GM21515 (cell line): Measurements from ENCODE around the gene ANKH.

ENCODE experiments used
- ATAC-seq: cut with Tn5 transposase; IDR thresholded peaks from one replicate; pipeline ENCODE4 v1.9.1; 2021; ENCODE audit not compliant: unreplicated experiment

The ANKH gene

DNA sequence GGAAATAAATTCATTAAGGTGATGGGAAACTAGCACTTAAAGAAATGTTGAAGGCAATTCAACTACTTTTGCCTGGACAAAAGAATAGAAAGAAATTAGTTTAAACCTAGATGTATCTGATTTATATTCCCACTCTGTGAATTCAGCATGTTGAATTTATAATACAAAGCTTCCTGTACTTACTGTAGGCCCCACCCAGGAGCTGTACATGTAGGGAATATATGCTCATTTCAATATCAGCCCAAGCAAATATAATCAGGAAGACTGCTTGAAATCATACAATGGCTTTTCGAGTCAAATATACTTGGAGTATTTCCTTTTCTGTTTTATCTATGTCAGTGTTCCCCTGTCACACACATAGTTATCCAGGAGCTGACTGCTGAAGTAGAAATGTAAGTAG is 105.0 kb downstream of the ANKH start:
- no peak for ATAC-seq

DNA sequence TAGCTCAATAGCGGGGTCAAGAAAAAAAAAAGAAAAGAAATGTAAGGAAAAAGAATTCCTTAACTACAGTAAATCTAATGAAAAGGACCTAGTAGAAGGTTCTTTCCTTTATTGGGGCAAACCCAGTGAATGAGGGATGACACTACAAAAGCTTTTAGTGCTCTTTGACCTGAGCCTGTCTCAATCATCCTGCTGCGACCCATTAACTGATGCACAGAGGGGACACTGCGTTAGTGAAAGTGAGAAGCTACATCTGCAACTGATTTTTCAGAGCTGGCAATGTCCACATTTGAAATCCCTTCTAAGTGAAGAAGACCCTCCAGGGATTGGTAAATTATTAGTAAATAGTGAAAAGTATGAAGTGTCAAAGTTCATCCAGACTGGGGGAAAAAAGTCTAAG is 106.0 kb downstream of the ANKH start:
- no peak for ATAC-seq

DNA sequence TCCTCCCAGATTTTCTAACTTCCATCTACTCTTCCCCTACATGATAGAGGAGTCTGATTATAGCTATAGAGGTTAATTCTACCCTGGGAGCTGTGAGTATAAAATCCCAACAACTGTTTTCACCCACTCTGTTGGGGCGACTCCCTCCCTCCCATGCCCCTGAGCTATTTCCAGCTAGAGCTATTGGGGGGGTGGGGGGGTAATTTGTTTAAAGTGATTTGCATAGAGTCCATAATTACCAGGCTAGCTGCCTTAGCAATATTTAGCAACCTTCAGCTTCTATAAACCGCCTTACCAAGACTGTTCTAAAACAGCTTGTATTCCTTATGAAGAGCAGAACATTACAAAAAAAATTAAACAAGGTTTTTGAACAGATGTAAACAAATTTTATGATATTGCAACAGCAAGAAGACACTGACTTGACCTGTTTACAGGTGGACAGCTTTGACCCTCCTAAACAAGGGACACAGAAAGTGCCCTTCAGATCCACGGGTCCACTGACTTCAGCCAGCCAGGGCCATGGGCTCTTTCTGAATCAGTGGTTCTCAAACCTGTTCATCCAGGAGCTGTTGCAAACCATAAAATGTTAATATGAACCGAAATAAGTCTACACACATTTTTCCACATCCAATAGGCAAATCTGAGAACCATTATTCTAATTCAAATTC is 108.9 kb downstream of the ANKH start:
- ATAC-seq: no peak

DNA sequence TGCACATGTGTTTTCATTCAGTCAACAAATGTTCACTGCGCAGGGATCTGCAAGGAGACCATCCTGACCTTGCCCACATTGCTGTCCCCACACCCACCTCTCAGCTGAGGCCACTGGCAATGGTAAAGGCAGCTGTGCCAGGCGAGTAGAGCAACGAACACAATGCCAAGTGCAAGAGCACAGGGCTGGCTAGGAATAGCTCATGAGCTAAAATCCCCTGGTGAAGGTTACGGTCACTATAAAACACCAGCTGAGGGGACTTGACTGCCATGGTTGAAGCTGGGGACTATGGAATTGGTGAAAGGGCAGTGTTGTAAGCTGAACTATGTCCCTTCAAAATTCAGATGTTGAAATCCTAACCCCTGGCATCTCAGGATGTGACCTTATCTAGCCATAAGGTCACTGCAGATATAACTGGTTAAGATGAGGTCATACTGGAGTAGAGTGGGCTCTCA is 111.0 kb downstream of the ANKH start:
- ATAC-seq: no peak

DNA sequence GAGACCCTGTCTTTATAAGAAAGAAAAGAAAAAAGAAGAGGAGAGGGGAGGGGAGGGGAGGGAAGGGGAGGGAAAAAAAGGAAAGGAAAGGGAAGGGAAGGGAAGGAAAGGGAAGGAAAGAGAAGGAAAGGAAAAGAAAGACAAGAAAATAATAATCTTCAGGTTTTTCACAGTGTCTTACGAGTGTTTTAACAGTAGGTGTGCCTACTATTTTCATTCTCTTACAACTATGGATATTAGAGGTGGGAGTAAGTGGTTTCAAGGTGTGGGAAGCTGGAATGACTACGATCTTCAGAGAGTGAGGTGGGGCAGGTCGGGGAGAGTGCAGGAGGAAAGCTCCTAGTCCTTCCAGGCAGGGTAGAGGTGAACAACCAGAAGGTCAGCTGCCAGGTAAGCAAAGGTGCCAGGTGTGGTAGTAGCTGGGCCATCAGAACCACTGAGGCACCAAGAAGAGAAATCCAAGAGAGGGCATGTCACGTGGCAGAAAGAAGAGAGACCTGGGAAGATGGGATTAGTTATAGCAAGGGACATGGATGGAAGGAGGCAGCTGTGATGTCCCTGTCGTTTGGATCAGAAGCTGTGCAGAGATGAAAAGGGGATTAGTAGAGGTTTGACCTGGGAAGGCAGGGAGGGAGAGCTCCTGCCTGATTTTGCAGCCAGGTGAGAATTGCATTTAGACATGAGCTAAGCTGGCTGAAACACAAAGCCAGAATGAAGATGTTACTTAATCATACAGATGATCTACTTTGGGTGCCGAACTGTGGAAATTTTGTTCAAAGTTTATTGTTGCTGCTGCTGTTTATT is 111.6 kb downstream of the ANKH start:
- no peak for ATAC-seq

DNA sequence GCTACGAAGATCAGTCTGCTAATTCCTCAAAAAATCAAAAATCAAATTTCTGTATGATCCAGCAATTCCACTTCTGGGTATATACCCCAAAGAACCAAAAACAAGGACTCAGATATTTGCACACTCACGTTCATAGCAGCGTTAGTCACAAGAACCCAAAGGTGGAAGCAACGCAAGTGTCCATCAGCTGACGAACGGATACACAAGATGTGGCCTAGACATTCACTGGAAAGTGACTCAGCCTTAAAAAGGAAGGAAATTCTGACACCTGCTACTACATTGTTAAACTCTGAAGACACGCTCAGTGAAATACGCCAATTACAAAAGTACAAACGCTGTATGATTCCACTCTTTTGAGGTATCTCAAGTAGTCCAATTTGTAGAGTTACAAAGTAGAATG is 113.7 kb downstream of the ANKH start:
- ATAC-seq: no peak

DNA sequence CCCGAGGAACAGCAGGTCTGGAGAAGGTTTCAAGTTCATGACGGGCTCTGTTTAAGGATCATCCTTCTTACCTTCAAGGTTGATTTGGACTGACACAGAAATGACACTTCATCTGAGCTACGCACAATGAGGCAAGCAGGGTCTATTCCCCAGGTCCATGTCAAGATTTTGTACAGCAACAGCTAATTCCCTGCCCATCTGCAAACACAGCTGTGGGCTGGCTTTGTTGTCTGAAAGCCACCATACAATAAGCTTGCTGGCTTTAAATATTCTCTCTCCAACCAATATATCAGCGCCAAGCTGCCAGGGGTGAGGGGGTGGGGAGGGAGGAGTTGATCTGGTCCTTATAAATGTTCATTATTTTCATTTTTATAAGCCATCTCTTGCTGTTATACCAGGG is 115.1 kb downstream of the ANKH start:
- ATAC-seq: no peak

DNA sequence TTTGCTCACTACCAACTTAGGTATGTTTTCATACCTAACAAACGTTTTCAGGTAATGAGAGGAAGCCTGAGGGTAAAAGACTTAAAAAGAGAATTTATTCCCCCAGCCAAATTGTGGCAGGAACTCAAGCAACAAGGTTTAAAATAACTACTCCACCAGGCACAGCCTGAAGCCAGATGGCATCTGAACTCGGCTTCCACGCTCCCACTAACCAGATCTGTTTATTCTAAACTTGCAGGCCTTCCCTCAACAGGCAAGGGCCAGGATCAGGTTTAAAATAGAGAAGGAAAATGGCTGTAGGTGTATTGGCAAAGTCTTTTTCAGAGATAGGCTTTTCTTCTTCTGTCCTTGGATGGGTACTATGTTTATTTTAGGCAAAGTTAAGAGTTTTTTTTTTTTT is 117.6 kb downstream of the ANKH start:
- ATAC-seq: no peak

DNA sequence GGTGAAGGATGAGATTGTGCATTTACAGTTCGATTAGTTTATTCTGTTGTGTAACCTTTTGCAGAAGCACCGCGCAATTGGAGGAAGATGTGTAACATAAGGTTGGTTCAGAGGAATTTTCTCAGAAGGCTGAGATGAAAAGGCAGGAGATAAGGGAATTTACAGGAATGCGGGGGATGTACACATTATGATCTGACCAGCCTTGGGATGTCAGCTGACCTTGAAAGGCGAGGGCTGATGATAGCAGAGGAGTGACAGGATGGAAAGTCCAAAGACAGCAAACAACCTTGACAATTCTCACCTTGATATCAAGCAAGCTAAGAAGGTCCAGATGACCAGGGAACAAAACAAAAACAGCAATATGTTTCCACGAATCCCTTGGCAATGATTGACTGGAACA is 118.3 kb downstream of the ANKH start:
- no peak for ATAC-seq

DNA sequence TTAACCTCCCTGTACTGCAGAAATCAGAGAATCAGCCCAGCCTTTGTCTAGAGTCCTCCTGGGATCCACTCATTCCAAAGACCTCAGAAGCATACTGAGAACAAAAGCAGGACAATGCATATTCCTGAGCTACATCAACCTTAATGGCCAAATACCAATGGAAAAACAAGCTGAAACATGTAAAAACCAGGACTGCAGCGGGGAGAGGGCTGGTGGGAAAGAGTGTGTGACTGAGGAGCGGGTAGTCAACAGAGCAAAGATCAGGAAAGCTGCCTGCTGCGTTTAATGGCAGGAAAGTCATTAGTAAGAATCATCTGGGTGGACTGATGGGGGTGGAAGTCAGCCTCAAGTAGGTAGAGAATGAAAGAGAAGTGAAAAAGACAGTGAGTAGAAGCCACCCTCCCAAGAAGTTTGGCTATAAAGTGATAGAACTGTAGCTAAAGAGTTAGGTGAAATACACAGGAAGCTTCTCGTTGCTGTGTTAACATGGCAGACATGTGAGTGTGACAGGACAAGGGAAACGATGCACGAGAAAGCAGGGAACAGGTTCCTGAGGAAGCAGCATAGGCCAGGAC is 119.0 kb downstream of the ANKH start:
- no peak for ATAC-seq

DNA sequence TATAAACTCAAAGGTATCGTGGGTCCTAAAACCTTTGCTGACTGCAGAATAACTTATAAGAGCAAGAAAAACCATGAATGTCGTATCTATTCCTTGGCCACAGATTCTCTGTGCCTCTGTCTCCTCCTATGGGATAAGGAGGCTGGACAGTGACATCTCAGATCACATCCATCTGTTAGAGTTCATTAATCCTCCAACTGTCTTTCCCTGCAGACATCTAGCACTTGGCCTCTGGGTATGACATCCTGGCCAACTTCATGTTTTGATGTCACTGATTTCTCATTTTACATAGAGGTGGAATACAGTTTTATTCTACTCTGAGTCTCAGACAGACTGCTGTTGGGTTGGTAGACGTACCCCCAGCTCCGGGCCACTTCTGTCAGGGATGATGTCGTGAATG is 120.9 kb downstream of the ANKH start:
- ATAC-seq: no peak

DNA sequence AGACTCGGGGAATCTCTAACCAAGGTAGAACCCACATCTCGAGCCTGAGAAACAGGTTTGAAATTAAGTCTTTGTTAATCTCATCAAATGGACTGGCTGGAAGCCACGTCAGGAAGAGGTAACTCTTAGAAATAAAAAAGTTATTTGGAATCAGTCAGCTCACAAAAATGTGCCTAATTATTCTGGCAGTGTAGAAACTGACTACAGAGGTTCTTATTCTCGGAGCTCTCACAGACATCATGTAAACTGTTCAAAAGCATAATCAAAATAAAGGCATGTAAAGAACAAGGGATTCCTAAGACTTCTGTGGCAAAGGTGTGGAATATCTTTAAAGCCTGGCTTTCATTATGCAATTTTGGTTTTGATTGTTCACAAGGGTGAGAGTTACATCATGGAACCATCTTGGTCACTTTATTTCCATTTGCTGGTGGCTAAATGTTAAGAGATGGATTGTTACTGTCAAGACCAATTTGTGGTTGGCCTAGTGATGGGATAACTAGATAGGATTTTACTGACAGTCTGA is 121.9 kb downstream of the ANKH start:
- ATAC-seq: no peak

DNA sequence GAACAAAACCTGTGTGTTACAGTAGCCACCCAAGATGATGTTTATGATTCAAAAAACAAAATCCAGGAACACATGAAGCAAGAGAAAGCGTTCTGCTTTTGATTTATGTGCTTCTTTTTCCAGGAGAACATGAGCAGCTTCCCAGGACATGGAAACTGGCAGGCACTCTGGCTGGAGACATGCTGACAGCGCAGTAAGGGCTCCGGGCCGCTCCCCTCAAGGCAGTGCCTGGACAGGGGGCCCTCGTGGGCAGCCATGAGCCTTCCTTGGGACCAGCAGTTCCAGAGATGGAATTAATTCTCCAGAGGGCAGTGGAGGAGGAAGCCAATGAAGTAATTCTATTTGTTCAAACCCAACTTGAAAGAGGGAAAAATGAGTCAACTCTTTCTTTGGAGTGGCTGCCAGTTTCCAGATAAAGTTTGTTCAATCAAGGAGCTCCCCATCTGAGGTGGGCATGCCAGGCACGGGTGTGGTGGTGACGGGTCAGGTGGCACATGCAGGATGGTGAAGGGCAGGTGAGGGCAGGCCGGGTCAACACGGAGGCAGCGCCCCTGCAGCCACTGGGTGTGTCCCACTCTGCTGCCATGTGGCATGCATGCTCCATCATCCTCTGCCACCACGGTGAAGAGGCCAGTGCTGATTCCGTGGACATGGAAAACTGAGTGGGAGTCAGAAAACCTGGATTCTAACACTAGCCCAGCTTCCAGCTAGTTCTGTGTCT is 123.2 kb downstream of the ANKH start:
- no peak for ATAC-seq

DNA sequence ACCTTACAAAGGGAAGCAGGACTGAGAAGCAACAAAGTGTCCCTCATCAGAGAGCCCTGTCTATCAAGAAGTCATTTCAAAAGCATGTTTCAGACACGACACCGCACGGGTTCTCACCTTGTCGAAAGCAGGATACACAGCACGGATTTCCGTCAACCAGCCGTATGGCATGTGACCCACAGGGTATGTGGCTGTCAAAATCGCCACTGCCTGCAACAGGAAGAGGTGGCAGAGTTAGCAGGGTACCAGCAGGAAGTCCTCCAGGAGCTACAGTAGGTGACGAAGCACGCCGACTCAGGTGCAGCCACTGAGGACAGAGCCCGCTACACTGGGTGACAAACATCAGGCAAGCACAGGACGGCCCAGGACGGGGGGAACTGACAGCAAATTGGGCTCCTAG is 125.8 kb downstream of the ANKH start:
- ATAC-seq: no peak

DNA sequence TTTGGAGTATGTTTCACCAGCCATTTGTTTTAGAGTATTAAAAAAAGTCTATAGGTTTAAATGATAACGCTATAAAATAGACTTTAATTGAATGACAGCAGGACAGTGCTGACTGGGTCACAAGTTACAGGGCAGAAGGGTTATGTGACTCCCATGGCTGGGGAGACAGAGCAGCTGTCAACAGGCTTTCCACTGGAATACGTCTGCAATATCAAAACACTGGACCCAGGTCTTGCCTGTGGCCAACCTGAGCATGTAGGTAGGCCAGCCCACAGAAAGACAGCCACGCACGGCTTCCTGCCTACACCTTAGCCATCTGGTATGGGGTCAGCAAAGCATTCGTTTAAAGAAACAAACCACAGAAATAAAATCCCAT is 126.4 kb downstream of the ANKH start:
- no peak for ATAC-seq

DNA sequence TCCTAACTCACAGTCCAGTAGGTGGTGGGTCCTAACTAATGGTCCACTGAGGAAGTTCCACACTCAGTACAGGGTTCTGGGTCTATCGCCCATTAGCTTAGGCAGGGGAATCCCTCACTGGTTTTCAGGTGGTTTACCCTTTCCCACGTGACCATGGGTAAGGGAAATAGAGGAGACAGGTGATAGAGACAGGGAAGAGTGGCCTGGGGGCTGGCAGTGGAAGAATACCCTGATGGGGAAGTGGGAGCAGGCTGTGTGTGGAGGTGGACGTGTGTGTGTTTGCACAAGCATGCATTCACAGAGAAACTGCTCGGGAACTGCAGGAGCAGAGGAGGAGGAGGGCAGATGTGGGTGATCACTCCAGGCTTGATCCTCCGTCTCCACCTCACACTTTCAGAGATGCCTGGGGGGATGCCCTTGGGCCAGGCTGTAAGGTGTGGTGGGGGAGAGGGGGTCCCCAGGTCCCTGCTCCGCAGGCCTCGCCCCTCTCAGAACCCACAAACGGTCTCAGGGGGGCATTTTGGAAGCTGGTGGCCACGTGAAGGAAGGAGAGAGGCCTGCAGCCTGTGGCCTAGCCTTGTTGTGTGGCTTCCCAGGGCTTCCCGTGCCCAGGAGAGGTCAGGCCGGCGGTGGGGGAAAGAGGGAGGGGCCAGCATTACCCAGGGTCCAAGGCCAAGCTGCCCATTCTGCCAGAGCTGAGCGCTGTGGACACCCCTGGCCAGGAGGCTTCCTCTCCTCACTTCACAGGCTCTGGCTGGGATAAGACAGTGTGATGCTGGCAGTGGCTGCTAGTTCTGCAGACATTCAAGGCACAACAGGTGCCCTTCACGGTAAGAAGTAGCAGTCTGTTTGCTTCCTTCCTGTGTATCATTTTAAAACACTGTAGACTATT is 127.0 kb downstream of the ANKH start:
- ATAC-seq: no peak

DNA sequence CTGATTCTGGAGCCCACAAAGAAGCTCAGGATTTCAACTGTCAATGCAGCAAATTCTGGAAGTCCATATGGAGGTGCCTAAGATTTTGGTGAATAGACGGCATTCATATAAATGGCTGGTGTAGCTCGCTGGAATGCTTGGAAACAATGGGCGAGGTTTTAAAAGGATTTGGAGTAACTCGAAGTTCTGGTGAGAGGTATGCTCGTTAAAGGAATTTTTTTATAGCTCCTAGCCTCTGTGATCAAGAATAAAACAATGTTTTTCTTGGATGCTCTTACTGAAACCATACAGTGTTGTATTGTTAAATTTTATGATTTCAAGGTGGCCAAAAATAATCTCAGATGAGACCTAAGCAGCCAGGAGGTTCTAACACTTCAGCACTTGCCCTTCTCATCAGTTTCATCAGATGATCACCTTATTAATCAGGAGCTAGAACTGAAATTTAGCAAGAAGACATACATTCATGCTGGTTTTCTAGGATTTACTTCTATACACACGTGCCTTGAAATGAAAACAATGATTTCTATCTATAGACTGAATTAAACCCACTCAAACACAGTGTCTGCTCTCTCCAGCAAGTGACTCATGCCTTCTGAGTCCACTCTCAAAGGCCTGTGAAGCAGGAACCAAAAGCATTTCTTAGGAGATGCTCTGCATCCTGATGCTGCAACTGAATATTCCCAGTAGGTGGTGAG is 127.8 kb downstream of the ANKH start:
- ATAC-seq: no peak

DNA sequence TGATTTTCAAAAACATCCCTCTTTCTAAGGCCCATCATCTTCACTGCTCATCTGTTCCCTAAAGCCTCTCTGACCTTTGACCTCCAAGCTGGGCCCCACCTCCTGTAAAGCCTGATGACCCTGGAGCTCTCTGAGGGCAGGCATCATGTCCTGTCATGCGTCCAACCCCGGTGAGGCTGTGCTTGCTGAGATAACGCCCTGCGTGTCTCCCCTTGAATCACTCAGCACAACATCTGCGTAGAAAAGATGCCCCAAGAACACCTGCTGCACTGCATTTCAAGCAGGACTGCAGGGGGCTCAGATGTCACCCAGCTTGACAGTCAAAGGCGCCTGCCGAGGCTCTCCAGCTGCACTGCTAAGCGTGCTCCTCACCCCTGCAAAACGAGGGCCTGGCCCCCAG is 129.1 kb downstream of the ANKH start:
- ATAC-seq: no peak

DNA sequence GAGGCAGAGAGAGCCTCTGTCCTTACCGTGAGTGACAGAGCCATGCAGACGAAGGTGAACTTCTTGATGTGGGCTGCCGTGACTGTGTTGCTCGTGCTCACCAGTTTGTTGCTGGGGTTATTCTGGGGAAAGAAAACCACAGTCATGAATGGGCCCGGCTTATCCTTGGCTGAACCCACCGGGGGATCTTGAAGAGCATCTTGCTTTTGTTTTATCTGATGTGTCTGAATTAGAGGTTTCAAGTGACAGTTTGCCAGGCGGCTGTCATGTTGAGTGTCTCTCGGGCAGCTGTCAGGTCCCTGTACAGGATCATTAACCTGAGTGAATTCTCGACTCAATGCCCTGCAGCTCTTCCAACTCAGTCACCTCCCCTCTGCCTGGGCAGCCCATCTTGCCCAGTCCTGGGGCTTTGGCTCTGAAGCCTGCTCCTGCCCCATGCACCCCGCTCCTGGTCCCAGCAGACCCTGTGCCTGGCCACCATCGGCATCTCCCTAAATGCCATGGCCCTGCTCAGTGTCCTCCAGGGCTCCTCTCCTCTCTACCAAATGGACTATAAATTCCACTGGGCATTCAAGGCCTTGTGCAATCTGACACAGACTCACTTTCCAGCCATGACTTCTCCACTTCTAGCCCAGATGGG is 129.7 kb downstream of the ANKH start:
- no peak for ATAC-seq
